Nephron (organoid): Measurements from ENCODE around the gene PLCH1.

Experiments used
- H3K27ac Mint-ChIP-seq, 3 experiments: 2 replicates each; pipeline ENCODE4 v1.8.0; 2020; ENCODE audit warnings: mixed read lengths in 3 of 3, mild to moderate bottlenecking in 2 of 3, moderate library complexity in 1 of 3
- H3K27me3 Mint-ChIP-seq: 2 replicates; pipeline ENCODE4 v1.8.0; 2021; ENCODE audit warnings: low read depth, mild to moderate bottlenecking, moderate library complexity, mixed read lengths
- H3K36me3 Mint-ChIP-seq: 2 replicates; pipeline ENCODE4 v1.8.0; 2020; ENCODE audit warnings: low read depth, mixed read lengths
- H3K4me1 Mint-ChIP-seq: 2 replicates; pipeline ENCODE4 v1.8.0; 2020; ENCODE audit warnings: mixed read lengths
- H3K4me3 Mint-ChIP-seq, 3 experiments: 2 replicates each; pipeline ENCODE4 v1.8.0; 2020; ENCODE audit warnings: mild to moderate bottlenecking in 3 of 3, mixed read lengths in 3 of 3, moderate library complexity in 2 of 3
- H3K9me3 Mint-ChIP-seq: 2 replicates; pipeline ENCODE4 v1.8.0; 2020; ENCODE audit warnings: mixed read lengths
- TF ChIP-seq, protein P1 (sequence below), 3 experiments: fragments of 200-600 bp; sonication (generic); IDR thresholded peaks; one replicate each; pipeline ENCODE4 v1.5.0; 2021; ENCODE audit warnings: antibody characterized with exemption in 3 of 3; ENCODE audit not compliant: unreplicated experiment in 3 of 3

The PLCH1 gene

DNA sequence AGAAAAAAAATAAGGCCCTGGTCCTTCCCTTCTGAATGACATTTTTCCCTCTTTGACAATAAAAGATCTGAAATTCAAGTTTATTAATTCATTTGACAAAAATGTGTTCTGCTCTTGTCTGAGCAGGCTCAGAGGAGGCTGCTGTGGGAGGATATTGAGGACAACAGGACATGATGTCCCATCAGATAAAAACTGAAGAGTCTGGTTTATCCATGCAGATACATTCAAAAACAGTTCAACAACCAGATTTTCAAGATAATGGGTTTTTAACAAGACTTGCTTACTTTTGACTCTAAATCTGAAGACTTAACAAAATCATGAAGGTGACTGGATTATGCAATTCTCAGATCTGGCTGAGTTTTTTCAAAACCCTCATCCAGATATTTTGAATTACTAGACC lies 414.5 kb downstream of the PLCH1 start:
- H3K4me3 Mint-ChIP-seq, result no peak overlapping the region
- H3K36me3 Mint-ChIP-seq, result no peaks in the 10 kb centered on the region
- H3K27ac Mint-ChIP-seq, result no peak overlapping the region
- peaks cover 6% of the 10 kb centered on the region for H3K4me1 Mint-ChIP-seq
- peaks cover 14% of the 10 kb centered on the region for H3K27me3 Mint-ChIP-seq
- TF ChIP-seq, protein P1, sequence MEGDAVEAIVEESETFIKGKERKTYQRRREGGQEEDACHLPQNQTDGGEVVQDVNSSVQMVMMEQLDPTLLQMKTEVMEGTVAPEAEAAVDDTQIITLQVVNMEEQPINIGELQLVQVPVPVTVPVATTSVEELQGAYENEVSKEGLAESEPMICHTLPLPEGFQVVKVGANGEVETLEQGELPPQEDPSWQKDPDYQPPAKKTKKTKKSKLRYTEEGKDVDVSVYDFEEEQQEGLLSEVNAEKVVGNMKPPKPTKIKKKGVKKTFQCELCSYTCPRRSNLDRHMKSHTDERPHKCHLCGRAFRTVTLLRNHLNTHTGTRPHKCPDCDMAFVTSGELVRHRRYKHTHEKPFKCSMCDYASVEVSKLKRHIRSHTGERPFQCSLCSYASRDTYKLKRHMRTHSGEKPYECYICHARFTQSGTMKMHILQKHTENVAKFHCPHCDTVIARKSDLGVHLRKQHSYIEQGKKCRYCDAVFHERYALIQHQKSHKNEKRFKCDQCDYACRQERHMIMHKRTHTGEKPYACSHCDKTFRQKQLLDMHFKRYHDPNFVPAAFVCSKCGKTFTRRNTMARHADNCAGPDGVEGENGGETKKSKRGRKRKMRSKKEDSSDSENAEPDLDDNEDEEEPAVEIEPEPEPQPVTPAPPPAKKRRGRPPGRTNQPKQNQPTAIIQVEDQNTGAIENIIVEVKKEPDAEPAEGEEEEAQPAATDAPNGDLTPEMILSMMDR (IDR thresholded peaks at IDR 0.05; ENCODE audit: unreplicated experiment in 3 of 3), result no peak
- H3K9me3 Mint-ChIP-seq, result no peaks in the 10 kb centered on the region

DNA sequence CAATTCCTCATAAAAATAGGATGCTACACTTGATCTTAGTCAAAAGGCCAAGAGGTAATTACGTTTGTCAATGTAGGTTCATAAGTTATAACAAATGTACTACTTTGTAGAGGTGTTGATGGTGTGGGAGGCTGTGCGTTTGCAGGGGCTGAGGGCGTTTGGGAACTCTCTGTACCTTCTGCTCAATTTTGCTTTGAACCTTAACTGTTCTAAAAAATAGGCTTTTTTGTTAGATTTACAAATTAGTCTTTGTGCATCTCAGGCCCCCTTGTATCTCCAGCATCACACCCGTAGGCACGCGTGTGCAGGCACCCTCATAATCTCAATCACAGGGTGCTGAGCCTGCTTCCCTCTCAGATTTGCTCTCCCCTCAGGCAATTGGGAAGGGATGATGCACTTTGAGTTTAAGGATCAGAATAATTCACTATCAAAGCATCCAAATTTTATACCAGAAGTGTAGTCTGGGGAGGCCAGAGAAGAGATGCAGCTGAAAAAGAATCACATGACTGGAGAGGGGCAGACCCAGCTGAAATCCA lies 415.3 kb downstream of the PLCH1 start:
- Mint-ChIP-seq H3K36me3 (no peaks in the 10 kb centered on the region), H3K4me1 (no peaks in the 10 kb centered on the region), H3K27me3 (peaks cover 16% of the 10 kb centered on the region), H3K4me3 (no peak overlapping the region), H3K27ac (no peak overlapping the region), H3K9me3 (no peaks in the 10 kb centered on the region)
- TF ChIP-seq, protein P1 (IDR thresholded peaks at IDR 0.05; ENCODE audit: unreplicated experiment in 3 of 3), result no peak

DNA sequence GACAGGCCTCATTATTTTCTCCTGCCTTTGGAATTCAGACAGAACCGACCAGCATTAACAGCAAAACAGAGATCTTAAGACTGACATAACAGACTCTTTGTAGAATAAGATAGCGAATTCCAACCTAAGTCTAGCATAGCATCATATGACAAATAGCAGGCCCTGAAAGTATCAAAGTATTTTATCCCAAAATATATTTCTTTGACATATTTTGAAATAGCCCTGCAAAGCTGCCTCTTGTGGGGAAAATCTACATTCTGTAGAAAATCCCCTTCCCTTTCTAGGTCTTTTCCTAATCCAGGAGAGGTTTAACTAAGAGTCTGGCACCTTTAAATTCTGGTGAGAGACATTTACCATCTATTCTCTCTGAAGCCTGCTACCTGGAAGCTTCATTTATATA lies 417.0 kb downstream of the PLCH1 start:
- Mint-ChIP-seq H3K27me3 (peaks cover 20% of the 10 kb centered on the region), H3K36me3 (no peaks in the 10 kb centered on the region), H3K27ac (no peak overlapping the region), H3K9me3 (no peaks in the 10 kb centered on the region), H3K4me3 (no peak overlapping the region), H3K4me1 (no peaks in the 10 kb centered on the region)
- TF ChIP-seq, protein P1 (IDR thresholded peaks at IDR 0.05; ENCODE audit: unreplicated experiment in 3 of 3), result no peak

DNA sequence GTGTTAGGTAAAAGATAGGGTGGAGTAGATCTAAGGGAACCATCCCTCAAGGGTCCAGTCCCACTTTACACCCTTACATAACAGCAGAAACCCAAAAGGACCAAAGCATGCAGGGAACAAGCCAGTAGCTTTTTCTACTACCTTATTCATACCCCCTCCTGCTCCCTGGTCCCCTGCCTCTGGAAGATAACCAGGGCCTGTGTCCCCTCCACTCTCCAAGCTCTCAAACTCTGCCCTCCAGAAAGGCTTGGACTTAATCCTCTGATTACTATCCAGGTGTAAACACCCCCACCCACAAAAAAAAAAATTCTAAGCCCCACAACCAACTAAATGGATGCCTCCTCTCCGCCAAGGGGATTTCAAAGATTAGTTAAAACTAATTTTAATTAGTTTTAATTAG lies 417.4 kb downstream of the PLCH1 start:
- H3K36me3 Mint-ChIP-seq, result no peaks in the 10 kb centered on the region
- peaks cover 20% of the 10 kb centered on the region for H3K27me3 Mint-ChIP-seq
- H3K4me3 Mint-ChIP-seq, result no peak overlapping the region
- H3K27ac Mint-ChIP-seq, result no peak overlapping the region
- no peaks in the 10 kb centered on the region for H3K9me3 Mint-ChIP-seq
- TF ChIP-seq, protein P1 (IDR thresholded peaks at IDR 0.05; ENCODE audit: unreplicated experiment in 3 of 3), result no peak
- no peaks in the 10 kb centered on the region for H3K4me1 Mint-ChIP-seq

DNA sequence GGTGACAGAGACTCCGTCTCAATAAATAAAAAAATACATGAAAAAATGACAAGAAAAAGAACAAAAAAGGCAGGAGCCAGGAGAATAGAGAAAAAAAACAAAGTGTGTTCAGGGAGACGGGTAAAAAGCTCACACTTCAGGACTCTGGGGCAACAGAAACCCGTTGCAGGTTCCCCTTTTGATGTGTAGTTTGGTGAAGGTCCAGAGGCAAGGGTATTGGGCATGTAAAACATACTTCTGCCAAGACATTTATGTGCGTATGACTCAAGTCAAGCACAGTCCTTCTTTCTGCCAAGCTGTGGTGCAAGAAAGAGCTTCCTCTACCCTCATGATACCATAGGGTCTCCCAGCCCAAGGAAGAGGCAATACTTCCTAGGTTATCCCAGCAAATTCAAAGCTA lies 418.0 kb downstream of the PLCH1 start:
- Mint-ChIP-seq H3K27me3 (peaks cover 20% of the 10 kb centered on the region), H3K4me1 (peaks cover 5% of the 10 kb centered on the region), H3K4me3 (no peak overlapping the region), H3K27ac (no peak overlapping the region), H3K36me3 (no peaks in the 10 kb centered on the region), H3K9me3 (no peaks in the 10 kb centered on the region)
- TF ChIP-seq, protein P1 (IDR thresholded peaks at IDR 0.05; ENCODE audit: unreplicated experiment in 3 of 3), result no peak

DNA sequence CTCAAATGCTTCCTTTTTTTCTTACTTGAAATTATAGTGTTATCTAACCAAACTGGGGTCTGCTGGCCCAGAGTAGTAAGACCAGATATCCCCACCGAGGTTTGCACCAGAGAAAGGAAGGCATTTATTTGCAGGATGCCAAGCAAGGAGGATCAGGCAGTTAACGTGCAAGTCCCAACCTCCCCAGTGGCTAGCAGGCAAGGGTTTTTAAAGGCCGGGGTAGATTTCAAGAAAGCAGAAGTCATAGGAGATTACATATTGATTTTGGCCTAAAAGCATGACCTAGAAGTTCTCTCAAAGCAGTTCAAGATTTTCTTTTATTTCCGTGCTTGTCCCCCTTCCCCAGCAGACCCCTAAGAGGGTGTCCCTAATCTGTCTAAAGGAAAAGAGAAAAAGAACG lies 418.6 kb downstream of the PLCH1 start:
- H3K36me3 Mint-ChIP-seq, result no peaks in the 10 kb centered on the region
- peaks cover 20% of the 10 kb centered on the region for H3K27me3 Mint-ChIP-seq
- H3K4me1 Mint-ChIP-seq, result peaks cover 7% of the 10 kb centered on the region
- H3K27ac Mint-ChIP-seq, result no peak overlapping the region
- TF ChIP-seq, protein P1 (IDR thresholded peaks at IDR 0.05; ENCODE audit: unreplicated experiment in 3 of 3), result no peak
- no peak overlapping the region for H3K4me3 Mint-ChIP-seq
- no peaks in the 10 kb centered on the region for H3K9me3 Mint-ChIP-seq
